Stimulated activated CD4-positive, alpha-beta T cell treated with anti-CD3 and anti-CD28 coated beads, Interleukin-2, amount 100 ng/mL, for 48 hours (primary cell): ENCODE results near the gene PDXK.

Source experiments
- DNase-seq, 2 donors: peaks; one replicate each; pipeline ENCODE4 v3.0.0-alpha.2; 2020

The PDXK gene

DNA sequence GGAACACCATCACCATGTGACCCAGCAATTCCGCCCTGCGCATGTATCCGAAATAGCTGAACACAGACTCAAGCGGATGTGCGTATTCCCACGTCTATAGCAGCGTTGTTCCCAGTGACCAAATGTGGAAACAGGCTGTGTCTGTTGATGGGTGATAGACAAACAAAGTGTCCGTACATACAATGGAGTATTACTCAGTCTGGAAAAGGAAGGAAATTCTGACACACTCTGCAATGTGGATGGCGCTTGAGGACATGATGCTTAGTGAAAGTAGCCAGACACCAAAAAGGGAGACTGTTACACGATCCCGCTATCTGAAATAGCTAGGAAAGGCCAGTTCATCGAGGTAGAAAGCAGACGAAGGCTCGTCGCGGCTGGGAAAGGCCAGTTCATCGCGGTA lies 25.8 kb downstream of the PDXK start:
- no peak for DNase-seq

DNA sequence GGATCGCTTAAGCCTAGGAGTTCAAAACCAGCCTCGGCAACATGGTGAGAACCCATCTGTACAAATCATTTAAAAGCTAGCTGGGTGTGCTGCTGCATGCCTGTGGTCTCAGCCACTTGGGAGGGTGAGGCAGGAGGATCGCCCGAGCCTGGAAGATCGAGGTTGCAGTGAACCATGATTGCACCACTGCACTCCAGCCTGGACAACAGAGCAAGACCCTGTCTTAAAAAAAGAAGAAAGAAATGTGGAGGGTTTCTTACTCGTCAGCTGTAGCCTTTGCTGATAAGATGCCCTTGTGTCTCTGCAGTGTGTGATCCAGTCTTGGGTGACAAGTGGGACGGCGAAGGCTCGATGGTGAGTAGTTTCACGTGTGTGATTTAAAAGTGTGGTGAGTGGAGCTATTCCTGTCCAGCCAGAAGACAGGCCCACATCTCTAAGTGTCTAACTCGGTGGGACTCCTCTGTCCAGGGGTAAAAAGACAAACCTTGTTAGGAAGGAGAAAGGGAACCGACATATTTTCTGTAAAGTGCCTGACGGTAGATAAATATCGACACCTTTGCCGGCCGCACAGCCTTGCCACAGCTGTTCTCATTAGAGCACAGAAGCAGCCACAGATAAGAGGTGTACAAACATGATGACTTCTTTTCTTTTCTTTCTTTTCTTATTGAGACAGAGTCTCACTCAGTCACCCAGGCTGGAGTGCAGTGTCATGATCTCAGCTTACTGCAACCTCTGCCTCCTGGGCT lies 27.0 kb downstream of the PDXK start:
- no peak for DNase-seq

DNA sequence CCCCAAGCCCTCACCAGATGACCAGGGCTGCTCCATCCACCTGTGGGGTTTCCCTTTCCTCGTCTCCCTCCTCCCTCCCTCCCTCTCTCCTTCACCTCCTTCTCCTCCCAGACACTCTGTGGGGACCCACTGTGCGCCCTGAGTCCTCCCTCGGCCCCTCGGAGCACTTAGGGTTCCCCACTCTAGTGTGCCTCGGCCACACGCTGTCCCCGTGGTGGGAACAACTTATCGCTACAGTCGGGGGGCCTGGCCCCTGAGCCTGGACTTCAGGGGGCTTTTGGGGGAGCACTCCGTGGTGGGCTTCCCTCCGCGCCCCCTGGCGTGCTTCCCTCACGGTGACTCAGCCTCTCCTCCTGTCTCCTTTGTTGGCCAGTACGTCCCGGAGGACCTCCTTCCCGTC lies 29.7 kb downstream of the PDXK start:
- DNase-seq = no peak

DNA sequence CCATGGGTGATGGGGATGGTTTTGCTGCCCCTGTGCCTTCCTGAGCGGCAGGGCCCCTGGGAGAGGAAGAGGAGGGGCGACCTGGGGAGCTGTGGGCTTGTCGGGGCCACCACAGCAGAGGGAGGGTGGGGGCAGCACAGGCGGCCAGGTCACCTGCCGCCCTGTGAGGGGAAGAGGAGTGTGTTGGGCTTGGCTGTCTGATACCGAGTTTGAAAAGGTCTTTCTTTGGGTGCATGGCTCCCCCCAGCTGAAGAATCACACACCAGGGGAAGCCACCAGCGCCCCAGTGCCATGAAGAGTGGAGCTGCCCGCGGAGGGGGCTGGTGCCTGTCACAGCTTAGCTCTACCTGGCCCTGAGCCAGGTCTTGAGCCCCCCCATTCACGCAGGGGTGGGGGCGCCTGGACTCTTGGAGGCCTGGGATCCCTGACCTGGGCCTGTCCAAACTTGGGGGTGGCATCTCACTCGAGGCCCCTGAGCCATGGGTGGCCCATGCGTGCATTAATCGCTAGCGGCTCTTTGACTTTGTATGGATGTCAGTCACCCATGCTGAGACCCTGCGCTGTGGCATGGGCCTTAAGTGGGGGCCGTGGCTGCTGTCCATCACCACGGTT lies 30.8 kb downstream of the PDXK start:
- DNase-seq = no peak

DNA sequence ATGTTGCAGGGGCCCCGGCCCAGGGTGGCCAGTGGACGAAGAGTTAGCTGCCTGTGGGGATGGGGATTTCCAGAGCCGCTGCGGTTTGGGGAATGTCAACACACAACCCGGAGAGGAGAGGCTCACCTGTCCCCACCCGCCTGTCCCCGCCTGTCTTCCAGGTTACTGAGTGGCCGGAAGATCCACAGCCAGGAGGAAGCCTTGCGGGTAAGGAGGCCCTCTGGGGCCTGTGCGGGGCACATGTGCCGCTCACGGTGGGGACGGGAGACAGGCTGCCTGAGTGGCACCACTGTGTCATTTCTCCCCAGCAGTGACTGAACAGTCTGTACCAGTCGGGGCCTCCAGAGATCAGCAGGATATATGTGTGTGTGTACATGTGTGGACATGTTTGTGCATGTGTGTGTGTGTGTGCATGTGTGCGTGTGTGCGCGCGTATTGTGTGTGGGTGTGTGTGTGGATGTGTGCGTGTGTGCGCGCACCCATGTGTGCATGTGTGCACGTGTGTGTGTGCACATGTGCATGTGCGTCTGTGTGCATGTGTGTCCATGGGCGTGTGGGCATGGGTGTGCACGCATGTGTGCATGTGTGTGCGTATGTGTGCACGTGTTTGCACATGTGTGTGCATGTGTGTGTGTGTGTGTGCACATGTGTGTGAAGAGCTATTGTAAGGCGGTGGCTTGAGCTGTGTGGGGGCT lies 31.6 kb downstream of the PDXK start:
- DNase-seq = no peak

DNA sequence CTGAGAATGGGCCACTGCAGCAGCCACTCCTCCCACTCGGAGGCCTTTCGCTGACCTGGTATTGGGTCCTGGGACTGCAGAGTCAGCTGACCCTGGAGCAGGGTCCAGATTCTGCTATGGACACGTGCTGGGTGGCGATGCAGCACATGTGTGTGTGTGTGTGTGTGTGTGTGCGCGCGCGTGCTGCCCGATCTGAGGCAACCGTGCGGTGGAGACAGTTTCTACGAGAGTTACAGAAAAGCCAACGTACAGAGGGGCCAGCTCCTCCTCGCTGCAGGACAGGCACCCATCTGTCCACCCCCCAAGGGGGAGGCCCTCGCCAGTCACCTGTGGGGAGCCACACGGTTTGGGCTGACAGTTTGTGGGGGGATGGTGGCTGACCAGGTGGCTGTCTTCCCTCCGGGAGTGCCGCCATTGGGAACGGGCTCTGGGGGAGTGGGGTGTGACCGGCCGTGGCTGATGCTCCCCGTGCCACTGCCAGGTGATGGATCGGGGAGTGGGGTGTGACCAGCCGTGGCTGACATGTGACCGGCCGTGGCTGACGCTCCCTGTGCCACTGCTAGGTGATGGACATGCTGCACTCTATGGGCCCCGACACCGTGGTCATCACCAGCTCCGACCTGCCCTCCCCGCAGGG lies 33.1 kb downstream of the PDXK start:
- no peak for DNase-seq

DNA sequence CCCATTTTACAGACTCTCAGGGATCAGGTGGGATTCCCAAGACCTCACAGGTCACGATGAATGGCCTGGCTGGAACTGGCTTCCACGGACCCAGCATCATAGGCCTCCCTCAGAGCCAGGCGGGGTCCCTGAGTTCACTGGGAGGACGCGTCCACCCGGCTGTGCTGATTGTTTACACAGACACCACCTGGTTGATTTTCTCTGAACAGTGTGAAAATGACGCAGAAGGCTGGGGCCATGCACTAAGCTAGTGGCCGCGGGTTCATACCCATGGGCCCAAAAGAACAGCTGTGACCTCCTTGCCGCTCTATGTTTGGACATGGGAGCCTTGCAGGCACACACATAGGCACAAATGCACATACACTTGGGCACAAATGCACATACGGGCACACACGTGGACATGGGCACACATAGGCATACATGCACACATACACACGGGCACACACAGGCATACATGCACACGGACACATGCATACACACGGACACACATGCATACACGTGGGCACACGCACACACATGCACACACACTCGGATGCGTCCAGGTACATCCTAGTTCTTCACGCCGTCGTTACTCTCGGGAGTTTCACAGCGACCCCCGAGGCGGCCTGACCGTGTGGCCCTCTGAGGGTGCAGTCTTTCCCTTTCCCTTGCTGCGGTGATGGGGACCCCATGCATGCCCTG lies 34.0 kb downstream of the PDXK start:
- DNase-seq = no peak

DNA sequence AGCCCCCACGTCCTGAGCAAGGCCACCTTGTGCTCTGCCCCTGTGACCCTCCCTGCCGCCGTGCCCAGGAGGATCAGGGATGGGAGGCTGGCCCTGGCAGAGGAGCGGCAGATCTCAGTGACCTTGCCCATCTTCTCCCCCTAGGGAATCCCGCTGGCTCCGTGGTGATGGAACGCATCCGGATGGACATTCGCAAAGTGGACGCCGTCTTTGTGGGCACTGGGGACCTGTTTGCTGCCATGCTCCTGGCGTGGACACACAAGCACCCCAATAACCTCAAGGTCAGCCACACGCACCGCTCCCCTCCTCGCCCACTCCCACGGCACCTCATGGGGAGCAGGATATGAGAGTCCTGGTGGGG lies 34.5 kb downstream of the PDXK start:
- no peak for DNase-seq

DNA sequence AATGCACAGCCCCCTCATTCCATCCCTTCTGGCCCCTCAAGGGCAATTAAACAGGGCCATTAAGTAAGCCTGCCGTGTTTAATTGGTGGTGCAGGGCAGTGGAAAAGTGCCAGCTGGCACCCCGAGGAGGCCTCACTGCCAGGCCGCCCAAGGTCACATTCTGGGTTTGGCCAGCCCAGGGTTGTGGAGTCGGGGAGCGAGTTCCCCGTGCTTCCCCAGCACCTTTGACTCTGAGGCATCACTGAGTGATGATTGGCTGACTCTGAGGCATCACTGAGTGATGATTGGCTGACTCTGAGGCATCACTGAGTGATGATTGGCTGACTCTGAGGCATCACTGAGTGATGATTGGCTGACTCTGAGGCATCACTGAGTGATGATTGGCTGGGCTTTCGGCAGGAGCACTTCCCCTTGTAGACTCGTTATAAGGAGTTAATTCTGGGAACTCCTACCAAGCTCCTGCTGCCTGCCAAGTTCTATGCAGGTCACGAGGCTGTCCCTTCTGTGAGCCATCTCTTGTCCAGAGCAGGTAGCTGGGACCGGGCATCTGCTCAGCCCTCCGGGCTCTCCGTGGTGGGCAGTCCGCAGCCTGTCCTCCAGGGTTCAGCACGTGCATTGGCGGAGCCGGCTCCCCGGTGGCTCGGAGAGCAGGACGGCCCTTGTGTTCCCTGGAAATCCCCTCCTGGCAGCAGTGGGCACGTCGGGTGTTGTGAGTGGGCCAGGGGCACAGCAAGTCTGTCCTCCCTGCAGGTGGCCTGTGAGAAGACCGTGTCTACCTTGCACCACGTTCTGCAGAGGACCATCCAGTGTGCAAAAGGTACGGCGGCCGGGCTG lies 36.2 kb downstream of the PDXK start:
- DNase-seq = no peak

DNA sequence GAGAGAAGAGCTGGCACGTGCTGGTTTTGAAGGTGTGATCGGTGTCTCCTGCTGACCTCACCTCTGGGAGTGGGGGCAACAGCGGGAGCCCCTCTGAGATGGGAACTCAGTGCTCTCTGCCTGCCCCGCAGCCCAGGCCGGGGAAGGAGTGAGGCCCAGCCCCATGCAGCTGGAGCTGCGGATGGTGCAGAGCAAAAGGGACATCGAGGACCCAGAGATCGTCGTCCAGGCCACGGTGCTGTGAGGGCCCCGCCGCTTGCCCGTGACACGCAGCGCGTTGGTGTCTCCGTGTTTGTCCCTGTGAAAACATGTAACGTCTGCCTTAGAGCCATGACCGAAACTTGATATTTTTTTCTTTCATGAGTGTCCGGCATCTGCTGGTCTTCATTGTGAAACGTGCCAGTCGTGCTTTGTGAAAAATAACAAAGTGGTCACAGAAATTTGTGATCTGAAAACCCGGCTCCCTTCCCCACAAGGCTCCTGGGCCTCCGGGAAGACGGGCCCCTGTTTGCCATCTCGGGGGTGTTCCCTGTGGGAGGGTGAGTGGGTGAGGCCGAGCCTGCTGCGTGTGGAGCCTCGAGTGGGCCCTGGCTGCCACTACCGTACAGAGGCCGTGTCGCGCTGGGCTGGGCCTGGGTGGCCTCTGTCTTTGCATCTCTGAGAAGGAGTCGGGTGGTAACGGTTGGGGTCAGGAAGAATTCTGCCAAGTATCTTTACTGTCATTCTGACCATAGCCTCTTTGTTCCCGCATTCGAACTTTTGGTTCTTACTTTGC lies 37.1 kb downstream of the PDXK start:
- DNase-seq = no peak

DNA sequence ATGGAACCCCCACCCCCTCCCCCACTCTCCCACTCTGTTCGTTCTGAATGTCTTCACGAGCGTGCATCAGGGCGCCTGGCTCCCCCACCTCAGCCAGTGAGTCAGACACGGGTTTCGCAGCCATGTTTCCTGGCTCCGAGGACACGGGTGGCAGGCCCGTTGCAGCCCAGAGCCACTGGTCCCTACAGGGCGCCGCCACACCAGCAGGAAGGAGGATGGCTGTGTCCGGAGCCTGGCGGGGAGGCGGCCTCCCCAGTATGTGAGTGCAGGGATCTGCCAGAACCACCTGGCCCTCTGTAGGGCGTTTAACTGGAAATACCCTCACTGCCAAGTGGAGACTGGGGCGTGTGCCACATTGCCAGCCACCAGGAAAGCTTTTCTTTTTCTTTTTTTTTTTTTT lies 38.7 kb downstream of the PDXK start:
- DNase-seq = no peak

DNA sequence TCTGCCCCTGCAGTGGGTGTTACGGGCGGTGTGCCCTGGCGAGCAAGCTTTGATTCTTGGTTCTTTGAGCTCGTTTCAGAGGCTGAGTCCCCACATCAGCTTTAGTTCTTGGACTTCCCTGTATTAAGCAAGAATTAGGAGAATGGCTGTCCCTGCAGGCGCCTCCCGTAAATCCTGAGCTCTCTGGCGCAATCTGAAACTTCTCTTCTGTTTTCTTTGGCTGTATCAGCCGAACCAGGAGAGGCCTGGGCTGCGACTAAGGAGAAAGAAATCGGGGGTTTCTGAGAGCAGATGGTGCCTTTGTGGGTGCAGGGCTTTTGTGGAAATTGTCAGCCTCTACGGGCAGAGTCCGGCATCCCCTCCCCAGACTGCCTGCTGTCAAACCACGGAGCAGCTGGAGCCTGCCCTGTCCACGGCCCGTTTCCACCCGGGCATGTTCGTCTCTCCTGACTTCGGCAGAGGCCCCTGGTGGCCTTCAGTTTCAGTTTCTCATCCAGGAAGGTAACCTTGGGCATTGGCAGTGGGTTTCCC lies 39.2 kb downstream of the PDXK start:
- no peak for DNase-seq

DNA sequence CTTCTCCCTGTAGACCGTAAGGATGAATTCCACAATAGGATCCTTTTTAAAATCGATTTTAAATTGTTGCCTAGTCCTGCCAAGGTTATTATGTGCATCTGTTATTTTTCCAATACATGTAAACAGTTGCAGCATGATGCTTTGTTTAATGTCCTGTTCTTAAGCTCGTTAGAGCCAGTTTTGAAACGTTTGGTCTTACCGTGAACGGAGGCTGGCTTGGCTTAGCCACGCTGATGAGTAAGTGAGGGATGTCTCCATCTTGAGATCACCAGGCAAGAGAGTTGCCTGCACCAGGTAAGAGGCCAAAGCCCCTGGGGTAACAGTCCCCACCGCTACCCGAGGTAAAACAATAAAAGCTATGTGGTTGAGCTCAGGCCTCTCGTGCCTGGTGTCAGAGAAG lies 39.9 kb downstream of the PDXK start:
- no peak for DNase-seq

DNA sequence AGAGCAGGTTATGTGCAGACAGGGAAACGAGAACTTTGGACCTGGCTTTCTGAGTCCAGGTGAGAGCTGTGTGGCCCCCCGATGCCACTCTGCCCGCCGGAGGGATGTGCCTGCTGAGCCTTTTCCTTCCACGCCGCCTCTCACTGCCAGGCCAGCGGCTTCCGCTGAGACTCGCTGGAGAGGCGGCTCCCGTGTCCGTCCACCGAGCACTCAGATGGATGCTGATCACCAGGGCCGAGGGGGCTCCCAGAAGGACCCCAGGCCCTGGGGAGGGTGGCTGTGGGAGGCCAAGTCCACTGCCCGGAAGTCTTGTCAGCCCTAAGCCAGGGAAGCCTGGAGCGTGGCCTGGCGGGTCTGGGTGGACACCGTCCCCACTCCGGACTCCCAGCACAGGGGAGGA lies 40.7 kb downstream of the PDXK start:
- DNase-seq = no peak

DNA sequence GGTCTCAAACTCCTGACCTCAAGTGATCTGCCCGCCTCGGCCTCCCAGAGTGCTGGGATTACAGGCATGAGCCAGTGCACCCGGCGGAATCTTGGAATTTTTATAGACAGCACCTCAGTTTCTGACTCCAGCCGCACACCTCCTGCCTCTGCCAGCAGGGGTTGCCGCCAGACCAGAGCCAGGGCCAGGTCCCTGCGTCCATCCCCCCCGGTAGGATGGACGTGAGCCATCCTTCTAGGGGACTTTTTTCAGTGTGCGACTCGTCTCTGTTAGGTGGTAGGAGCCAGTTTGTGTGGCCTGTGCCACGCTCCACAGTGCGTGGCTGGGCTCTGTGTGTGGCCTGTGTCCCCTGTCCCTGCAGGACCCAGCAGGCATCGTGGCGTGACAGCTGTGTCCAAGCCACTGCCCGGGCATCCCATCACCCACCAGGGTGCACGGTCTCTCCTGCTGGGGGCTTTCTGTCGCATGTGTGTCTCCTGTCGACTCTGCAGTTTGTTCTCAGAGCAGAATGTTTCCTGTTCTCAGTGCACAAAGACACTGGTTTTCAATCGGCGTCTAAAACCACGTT lies 41.5 kb downstream of the PDXK start:
- DNase-seq = no peak

DNA sequence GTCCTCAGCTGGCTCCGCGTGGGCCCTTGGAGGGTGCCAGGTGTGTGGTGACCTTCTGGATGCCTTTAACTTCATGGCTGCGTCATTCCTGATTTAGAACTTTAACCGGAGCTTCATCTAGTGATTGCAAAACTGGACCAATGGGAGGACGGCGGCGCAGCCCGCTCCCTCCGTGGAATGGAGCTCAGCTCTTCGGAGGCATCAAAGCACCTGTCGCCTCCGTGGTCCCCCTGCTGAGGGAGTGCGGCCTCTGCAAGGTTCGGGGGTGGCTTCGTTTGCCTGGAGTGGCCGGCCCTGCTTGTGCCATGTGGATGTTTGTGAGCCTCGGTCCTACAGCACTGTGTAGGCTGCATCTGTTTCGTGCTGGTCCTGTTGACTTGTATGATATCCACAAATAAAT lies 43.0 kb downstream of the PDXK start:
- DNase-seq = no peak

DNA sequence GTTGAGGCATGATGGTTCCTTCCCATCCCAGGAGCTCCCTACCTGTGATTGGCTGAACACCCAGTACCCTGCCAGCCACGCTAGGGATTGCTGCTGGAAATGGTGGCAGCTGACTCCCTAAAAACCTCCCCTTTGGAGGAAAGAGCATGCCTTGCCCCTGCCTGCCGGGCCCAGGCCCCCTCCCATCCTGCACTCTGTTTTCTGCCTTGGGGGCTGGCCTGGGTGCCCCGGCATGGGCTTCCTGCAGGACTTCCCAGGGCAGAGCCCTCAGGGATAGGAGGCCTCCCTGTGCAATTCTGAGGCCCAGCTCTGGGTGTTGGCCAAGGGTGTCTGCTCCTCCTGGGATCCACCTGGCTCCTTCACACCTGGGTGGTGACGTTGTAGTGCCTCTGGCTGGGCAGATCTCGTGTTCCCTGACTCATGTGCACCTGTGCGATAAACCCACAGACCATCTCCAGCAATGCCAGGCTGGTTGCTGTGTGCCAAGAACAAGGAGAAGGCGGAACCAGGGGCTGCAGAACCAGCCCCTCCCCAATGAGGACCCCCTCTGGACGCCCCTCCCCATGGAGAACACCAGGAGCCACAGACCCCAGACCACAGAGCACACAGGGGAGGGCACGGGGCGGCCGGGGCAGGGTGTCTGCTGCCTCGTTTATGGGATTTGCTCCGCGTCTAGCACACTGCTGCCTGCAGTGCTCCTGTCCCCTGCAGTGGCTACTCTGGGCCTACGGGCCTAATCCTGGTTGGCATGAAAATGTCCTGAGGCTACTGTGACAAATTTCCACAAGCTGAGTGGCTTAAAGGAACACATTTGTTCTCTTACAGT lies 43.6 kb downstream of the PDXK start:
- DNase-seq = no peak

DNA sequence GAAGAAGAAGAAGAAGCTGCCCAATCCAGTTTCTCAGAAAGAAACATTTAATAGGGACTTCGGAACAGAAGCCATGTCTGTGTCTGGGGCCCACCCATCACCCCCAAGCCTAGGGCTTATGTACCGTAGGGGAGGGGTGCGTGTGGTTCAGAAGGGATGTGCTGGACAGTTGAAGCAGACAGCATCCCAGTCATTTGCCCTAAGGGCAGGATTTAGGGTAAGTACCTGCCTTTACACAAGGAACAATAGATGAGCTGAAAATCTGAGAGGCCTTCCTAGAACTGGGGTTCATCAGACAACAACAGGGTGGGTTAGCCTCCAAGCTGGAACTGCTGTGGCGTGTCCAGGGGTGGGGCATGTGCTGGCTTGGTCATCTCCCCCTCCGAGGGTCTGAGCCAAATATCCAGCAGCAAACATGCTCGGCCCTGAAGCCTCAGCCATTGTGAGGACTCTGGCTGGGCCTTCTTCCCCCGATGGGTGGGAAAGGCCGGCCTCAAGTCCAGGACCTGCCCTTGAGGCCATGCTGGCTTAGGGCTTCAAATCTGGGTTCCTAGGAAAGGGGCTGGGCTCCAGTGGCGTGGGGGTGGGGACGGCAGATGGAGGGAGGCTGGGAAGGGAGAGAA lies 45.1 kb downstream of the PDXK start:
- DNase-seq = no peak
